DMS114 treated with DMSO at 0.1 percent for 48 hours (cell line): ENCODE measurements around the gene LPIN2.

Experiments used
- DNase-seq: peaks from one replicate; lab custom pipeline; 2025; ENCODE audit not compliant: unreplicated experiment; lab: John Stamatoyannopoulos, UW

The LPIN2 gene

DNA sequence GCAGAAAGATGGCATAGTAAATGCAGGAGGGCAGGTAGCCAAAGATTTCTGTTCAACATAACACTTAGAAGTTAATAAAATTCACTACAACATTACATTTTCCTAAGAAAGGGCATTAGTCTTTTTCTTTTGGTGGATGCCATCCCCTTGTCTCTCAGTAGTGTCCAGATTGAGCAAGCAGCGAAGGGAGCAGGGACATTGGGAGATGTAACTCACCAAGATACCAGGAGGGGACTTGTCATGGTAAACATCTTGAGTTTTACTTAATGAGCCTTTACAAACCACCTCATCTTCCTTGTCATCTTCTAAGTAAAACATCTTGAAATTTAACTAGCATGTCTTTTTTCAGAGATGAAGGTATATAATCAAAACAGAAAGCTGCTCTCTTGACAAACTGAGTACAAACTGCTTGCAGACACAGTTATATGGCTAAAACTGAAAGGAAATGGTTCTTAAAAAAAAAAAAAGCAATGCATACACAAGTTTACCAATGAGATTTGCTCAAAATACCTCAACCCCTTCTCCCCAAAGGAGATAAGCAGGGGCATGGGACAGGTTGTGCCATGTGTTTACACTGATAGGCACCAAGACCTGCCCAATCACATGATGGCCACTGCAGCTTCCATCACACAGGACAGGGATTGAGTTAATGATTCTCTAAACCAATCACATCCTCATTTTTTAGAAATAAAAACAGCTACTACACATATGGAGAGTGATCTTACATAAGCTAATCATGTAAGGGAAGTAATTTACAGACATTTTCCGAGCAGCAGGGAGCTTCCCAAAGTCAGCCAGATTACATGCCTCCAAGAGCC, 30.3 kb downstream of the LPIN2 start:
- no peak for DNase-seq

DNA sequence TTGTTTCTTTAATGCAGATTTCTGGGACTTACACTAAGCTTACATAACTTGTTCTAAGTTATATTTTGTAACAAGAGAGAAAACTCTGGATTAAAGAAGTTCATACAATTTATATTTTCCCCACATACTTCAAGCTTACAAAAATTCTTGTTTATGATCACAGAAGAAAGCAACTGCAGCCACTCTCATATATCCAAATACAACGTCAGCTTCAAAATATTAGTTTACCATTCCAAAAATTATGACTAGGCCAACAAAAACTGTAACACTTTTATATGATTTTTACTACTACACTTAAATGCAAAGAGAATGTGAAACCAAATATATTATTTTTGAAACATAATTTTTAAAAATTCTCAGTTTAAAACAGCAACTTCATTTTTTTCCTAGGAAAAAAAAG, 30.9 kb downstream of the LPIN2 start:
- no peak for DNase-seq

DNA sequence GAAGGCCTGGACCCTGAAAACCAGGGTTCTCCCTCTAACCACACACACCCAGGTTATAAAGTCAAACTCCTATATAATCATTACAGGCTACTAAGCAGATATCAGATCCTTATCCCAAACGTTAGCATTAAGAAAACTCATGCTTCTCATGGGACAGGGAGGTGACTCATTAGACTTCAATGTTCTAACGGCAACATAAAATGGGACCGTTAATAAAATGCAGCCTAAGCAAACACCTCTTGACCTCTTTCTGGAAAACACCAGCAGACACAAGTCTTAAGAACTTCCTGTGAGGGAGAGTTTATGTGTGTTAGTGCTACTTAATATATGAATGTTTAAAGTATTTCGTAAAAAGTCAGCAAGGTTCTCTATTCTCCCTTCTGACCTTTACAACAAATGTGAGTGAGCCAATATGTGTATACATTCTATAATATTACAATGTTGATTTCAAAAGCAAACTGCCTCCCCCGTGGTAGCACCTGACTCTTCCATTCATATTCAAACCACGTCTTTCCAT, 31.7 kb downstream of the LPIN2 start:
- no peak for DNase-seq

DNA sequence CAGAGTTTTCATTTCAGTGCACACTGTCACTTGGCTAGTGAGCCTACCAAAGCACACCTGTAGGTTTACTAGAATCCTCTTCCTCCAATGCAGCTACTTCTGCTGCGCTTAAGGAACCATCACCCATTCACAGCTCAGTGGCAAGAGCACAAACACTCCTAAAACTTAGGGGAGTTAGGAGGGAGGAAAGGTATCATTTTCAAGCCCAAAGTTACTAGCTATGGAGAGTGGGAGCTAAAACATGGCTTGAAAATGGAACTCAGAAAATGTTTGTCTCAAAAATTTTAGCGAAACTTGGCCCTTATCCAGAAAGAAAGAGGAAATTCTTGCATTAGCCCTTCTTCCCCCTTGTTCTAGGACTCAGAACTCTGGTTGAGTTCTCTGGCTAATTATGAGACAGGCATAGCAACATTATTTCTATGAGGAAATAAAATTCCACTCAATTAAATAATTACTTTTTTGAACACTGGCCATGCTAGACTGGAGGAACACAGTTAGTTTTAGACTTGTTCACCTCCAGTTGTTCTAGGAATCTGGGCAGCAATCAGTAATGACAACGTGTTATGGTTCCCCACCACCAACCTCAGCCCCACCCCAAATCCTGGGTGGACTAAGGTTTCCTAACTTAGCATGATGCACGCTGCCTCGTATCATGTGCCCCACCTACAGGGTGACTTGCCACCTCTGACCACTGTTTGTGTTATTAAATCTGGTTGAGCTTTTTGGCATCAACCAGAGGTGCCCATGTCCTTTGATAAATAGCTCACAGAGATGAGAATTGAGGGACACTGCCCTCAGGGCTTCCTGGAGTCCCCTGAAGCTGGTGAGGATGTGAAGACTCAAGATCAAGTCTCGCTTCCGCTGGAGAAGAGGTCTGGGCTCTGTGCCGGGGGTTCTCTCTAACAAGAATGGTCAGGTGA, 32.8 kb downstream of the LPIN2 start:
- DNase-seq, result no peak

DNA sequence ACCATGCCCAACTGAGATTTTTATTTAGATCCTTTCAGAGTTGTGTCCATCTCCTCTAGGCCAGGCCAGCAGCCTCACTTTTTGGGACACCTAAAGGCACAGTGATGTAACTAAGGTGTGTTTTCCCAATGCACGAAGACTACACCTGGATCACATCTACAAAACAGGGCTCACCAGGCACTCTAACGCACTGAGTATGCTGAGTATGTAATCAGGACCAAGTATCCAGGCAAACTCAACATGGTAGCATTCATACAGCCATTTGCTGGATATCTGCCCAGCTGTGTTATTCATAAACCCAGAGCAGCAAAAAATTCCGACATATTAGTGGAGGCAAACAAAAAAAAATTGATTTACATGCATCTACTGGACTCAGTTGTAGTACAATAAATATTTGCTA, 33.8 kb downstream of the LPIN2 start:
- DNase-seq, result no peak

GRCh38 chr18:2978661-2979106, 34.3 kb downstream of the LPIN2 start:
- DNase-seq, result no peak

DNA sequence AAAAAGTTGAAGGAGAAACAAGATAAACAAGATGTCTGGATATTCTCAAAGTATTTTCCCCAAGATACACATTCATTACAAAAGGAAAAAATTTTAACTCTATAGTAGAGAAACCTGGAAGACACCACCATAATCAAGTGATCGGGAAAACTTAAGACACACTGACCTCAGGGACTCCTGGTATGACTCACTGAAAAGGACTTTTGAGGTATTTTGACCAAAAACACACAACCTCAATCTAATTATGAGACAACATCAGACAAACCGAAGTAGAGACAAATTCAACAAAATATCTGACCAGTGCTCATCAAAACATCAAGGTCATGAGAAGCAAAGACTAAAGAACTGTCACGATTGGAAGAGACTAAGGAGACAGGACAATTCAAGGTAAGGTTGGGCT, 34.7 kb downstream of the LPIN2 start:
- no peak for DNase-seq

- no peak for DNase-seq
These were observed 36.5 kb downstream of the LPIN2 start for GRCh38 chr18:2976218-2977132.

DNA sequence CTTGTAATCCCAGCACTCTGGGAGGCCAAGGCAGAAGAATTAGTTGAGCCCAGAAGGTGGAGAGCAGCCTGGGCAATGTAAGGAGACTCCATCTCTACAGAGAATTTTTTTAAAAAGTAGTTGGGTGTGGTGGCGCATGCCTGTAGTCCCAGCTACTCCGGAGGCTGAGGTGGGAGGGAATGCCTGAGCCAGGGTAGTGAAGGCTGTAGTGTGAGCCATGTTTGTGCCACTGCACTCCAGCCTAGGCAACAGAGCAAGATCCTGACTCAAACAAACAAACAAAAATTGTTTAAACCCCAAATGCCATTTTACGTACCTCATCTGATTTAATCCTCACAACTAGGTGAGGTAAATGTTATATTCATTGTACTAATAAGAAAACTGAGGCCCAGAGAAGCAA, 38.2 kb downstream of the LPIN2 start:
- DNase-seq, result no peak

DNA sequence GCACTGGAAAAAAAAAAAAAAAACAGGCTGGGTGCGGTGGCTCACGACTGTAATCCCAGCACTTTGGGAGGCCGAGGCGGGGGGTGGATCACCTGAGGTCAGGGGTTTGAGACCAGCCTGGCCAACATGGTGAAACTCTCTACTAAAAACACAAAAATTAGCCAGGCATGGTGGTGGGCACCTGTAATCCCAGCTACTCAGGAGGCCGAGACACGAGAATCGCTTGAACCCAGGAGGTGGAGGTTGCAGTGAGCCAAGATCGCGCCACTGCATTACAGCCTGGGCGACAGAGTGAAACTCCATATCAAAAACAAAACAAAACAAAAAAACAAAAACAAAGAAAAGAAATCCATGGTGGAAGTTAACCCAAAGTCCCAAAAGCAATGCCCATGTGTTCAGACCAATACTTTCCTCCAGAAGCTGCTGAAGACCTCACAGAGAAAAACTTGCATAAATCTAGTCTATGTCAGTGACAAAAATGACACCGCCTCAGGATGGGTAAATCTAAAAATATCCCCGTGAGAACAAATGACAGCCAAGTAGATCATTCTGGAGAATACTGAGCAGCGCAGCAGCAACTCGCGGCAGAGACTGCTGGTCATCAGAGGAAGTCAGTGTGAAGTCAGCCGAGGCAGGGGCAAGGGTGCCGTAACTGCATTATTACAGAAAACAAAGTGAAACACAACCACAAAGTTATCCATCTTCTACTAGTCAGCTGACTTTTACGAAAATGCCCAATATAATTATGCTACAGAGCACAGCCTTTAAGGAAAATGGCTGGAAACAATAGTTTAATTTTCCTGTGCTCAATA, 41.0 kb downstream of the LPIN2 start:
- DNase-seq, result no peak

DNA sequence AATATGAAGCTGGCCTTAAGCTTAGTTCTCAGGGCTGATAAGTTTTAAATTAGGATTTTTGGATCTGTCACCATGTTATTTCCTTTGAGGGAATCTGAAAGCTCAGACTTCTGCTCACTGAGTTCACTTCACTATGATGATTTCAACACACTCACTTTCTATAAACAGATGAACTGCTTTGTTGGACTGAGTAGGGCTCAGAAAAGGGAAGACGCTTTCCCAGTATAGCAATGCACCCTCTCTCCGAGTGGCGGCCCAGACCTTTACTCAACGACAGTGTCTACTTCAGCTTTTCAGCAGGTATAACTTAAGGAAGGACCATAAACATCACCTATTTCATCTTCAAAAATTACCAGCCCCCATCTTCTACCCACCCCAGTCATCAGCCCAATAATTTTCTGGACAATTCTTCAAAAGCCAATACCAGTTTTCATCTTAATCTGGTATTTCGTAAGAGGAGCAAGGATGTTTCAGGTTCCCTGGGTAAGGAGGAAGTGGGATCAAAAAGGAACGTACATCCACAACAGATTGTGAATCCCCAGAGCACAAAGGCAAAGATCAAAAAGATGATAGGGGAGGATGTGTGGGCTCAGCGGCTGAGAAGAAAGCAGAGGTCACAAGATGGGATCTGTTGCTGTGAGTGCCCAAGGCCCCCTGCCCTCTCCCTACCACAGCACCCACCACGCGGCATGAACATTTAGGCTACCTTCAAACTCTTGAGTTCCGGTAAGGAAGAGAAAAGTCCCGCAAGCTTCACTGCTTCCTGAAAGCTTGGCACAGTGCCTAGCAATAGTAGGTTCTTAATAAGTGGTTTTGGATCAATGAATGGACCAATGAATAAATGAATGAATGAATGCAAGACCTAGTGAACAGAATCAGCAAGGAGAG, 41.9 kb downstream of the LPIN2 start:
- DNase-seq, result no peak

GRCh38 chr18:2970344-2970743, 42.6 kb downstream of the LPIN2 start:
- DNase-seq, result no peak

DNA sequence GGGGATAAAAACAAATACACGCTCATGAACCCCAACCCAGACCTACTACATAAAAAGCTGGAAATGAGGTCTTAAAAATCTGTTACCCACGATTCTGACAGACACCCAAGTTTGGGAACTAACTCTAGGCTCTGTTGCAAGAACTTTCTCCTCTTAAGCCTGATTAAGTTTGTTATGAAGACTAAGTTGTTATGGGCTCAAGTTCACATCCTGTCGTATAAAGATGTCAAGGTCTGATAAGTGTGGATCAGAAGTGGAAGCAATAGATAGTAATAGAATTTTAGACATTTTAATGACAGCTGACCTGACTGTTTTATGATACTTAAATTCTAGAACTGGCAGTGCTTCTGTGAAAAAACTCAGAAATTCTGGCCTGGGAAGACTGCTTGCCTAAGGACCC, 43.2 kb downstream of the LPIN2 start:
- no peak for DNase-seq

GRCh38 chr18:2968606-2969005, 44.3 kb downstream of the LPIN2 start:
- DNase-seq, result no peak

DNA sequence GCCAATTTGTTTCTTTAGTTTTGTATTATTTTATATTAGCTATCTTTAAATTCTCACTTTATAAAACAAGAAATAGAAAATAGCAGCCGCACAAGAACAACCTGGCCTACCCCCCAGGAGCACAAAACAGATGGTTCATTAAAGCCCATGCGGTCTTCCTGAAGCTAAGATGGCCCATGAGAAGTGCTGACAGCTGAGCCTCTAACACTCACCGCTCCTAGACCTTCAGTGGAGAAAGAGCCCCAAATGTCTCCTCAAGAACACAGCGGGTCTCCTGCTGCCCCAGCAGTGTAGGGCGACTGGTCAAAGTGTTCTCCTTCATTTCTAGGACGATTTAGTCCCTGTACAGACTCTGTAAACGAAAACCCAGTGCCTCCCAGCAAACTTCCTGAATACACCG, 45.1 kb downstream of the LPIN2 start:
- no peak for DNase-seq

- no peak for DNase-seq
These were observed 45.6 kb downstream of the LPIN2 start for GRCh38 chr18:2967357-2967756.

DNA sequence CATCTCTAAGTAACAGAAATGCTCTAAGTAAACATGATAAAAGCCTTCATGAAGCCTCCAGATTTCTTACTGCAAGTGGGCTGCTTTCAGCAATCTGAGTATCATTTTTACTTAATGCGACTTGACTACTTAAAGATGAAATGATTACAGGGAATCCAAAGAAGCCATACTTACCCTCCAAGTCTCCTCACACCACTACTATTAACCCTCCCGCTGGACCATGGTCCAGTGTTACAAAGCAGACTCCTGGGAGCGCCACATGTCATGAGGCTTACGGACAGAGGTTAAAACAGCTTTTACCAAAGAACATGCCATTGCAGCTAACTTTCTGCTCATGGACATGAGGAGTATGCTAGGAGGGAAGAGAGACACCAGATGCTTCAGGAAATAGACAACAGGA, 46.4 kb downstream of the LPIN2 start:
- no peak for DNase-seq

DNA sequence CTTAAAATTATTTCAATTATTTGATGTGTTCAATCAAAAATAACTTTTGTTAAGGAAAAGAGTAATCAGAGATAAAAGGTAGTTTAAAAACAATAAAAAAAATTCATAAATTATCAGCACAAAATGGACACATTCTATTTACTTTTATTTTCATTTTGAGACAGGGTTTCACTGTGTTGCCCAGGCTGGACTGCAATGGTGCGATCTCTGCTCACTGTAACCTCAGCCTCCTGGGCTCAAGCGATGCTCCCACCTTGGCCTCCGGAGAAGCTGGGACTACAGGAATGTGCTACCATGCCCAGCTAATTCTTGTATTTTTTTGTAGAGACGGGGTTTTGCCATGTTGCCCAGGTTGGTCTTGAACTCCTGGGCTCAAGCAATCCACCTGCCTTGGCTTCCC, 47.1 kb downstream of the LPIN2 start:
- DNase-seq, result no peak
